Stimulated activated CD8-positive, alpha-beta memory T cell treated with anti-CD3 and anti-CD28 coated beads, Interleukin-7, amount 100 ng/mL, for 1 hour (primary cell): ENCODE results near the gene RPS3.

Experiments used
- DNase-seq, 2 donors: peaks; one replicate each; pipeline ENCODE4 v3.0.0-alpha.2; 2020; ENCODE audit warnings: low read depth in 2 of 2

Gene RPS3

GRCh38 chr11:75434886-75435570 lies 35.7 kb downstream of the RPS3 start:
- no peak for DNase-seq

- no peak for DNase-seq
These were observed 36.2 kb downstream of the RPS3 start for GRCh38 chr11:75435571-75435925.

GRCh38 chr11:75436806-75437205 lies 37.5 kb downstream of the RPS3 start:
- no peak for DNase-seq

- DNase-seq, result no peak
These were observed 38.8 kb downstream of the RPS3 start for GRCh38 chr11:75437966-75438659.

GRCh38 chr11:75439026-75439425 lies 39.7 kb downstream of the RPS3 start:
- no peak for DNase-seq

GRCh38 chr11:75439495-75440120 lies 40.3 kb downstream of the RPS3 start:
- DNase-seq, result no peak

GRCh38 chr11:75440960-75441803 lies 41.9 kb downstream of the RPS3 start:
- DNase-seq, result no peak

- DNase-seq, result no peak
These were observed 42.5 kb downstream of the RPS3 start for GRCh38 chr11:75441804-75442132.

GRCh38 chr11:75442161-75442885 lies 43.0 kb downstream of the RPS3 start:
- no peak for DNase-seq

GRCh38 chr11:75443043-75443442 lies 43.7 kb downstream of the RPS3 start:
- DNase-seq, result no peak

GRCh38 chr11:75445315-75445953 lies 46.1 kb downstream of the RPS3 start:
- peak; percentile 44 to 66 for DNase-seq

GRCh38 chr11:75447415-75447814 lies 48.1 kb downstream of the RPS3 start:
- no peak for DNase-seq

- no peak for DNase-seq
These were observed 50.0 kb downstream of the RPS3 start for GRCh38 chr11:75449271-75449670.

- DNase-seq, result no peak
These were observed 50.5 kb downstream of the RPS3 start for GRCh38 chr11:75449776-75450175.

GRCh38 chr11:75450236-75450635 lies 50.9 kb downstream of the RPS3 start:
- no peak for DNase-seq

- no peak for DNase-seq
These were observed 51.8 kb downstream of the RPS3 start for GRCh38 chr11:75450826-75451821.

- no peak for DNase-seq
These were observed 54.8 kb downstream of the RPS3 start for GRCh38 chr11:75453916-75454655.

- DNase-seq, result no peak
These were observed 55.7 kb downstream of the RPS3 start for GRCh38 chr11:75454987-75455386.
